ENCODE measurements around the gene IFNE.

DNA sequence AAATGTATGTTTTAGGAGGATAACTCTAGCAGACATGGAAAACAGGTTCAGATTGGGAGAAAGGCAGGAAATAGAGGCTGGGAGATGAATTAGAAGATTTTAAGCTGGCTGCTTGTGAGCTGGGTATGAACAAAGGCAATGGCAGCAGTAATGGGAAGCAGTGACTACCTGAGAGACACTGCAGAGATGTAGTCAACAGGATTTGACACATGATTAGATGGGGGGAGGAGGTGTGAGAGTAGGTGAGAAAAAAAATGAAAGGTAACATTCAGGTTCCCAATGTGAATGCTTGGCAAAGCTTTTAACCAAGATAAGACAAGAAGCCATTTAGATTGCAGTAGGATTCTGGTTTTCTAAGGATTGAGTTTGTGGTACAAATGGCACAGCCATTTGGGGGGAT lies 22.8 kb upstream of the IFNE start:
- TF ChIP-seq, protein P1, sequence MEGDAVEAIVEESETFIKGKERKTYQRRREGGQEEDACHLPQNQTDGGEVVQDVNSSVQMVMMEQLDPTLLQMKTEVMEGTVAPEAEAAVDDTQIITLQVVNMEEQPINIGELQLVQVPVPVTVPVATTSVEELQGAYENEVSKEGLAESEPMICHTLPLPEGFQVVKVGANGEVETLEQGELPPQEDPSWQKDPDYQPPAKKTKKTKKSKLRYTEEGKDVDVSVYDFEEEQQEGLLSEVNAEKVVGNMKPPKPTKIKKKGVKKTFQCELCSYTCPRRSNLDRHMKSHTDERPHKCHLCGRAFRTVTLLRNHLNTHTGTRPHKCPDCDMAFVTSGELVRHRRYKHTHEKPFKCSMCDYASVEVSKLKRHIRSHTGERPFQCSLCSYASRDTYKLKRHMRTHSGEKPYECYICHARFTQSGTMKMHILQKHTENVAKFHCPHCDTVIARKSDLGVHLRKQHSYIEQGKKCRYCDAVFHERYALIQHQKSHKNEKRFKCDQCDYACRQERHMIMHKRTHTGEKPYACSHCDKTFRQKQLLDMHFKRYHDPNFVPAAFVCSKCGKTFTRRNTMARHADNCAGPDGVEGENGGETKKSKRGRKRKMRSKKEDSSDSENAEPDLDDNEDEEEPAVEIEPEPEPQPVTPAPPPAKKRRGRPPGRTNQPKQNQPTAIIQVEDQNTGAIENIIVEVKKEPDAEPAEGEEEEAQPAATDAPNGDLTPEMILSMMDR (conservative IDR thresholded peaks at IDR 0.05), result no peak
- TF ChIP-seq ZFX (IDR thresholded peaks at IDR 0.05), result no peak
